GM23338 (cell line): ENCODE measurements around the gene HLCS.

ENCODE experiments used
- CREB1 ChIP-seq: fragments of 250-450 bp; sonication (Bioruptor Pico); IDR thresholded peaks from 2 replicates; pipeline ENCODE4 v1.5.0; 2020; ENCODE audit warnings: low read depth, mild to moderate bottlenecking, moderate library complexity
- EZH2 ChIP-seq: fragments of 200-600 bp; sonication (generic); IDR thresholded peaks from one replicate; pipeline ENCODE4 v1.8.0; 2017; ENCODE audit warnings: antibody characterized with exemption, mild to moderate bottlenecking, low read depth; ENCODE audit not compliant: unreplicated experiment
- EZH2phosphoT487 ChIP-seq: fragments of 200-600 bp; sonication (generic); IDR thresholded peaks from one replicate; pipeline ENCODE4 v1.8.1; 2018; ENCODE audit warnings: antibody characterized with exemption; ENCODE audit not compliant: unreplicated experiment
- JUNB ChIP-seq: IDR thresholded peaks from one replicate; pipeline ENCODE4 v1.6.1; 2016; ENCODE audit warnings: antibody characterized with exemption; ENCODE audit not compliant: unreplicated experiment
- NANOG ChIP-seq: IDR thresholded peaks from 2 replicates; pipeline ENCODE4 v1.6.1; 2016; ENCODE audit warnings: antibody characterized with exemption, borderline replicate concordance
- POLR2AphosphoS5 ChIP-seq: IDR thresholded peaks from 2 replicates; pipeline ENCODE4 v1.6.1; 2016; ENCODE audit warnings: antibody characterized with exemption, low read depth
- STAT1 ChIP-seq: IDR thresholded peaks from one replicate; pipeline ENCODE4 v1.6.1; 2016; ENCODE audit warnings: antibody characterized with exemption; ENCODE audit not compliant: unreplicated experiment
- ZNF114 ChIP-seq: fragments of 250-450 bp; sonication (Bioruptor Pico); IDR thresholded peaks from 2 replicates; pipeline ENCODE4 v1.5.0; 2020; ENCODE audit warnings: mild to moderate bottlenecking, moderate library complexity
- ZNF331 ChIP-seq: fragments of 250-450 bp; sonication (Bioruptor Pico); IDR thresholded peaks from 2 replicates; pipeline ENCODE4 v1.5.0; 2020; ENCODE audit warnings: low read depth, mild to moderate bottlenecking, moderate library complexity
- TF ChIP-seq, protein P1 (sequence below), 2 experiments: fragments of 200-600 bp in 1 of 2; sonication (generic) in 1 of 2; conservative IDR thresholded peaks; 2 replicates each; pipeline versions ENCODE4 v1.5.1 to v1.6.1; 2016 to 2017; ENCODE audit warnings: antibody characterized with exemption in 2 of 2, low read depth in 2 of 2, mild to moderate bottlenecking in 2 of 2, moderate library complexity in 1 of 2
- TF ChIP-seq, protein P2 (sequence below): IDR thresholded peaks from 2 replicates; pipeline ENCODE4 v1.6.1; 2016; ENCODE audit warnings: antibody characterized with exemption
- TF ChIP-seq, protein P3 (sequence below): IDR thresholded peaks from one replicate; pipeline ENCODE4 v1.6.1; 2018; ENCODE audit warnings: antibody characterized with exemption; ENCODE audit not compliant: unreplicated experiment
- TF ChIP-seq, protein P4 (sequence below): fragments of 250-450 bp; sonication (Bioruptor Pico); IDR thresholded peaks from 2 replicates; pipeline ENCODE4 v1.5.0; 2020; ENCODE audit warnings: mild to moderate bottlenecking, moderate library complexity

DNA sequence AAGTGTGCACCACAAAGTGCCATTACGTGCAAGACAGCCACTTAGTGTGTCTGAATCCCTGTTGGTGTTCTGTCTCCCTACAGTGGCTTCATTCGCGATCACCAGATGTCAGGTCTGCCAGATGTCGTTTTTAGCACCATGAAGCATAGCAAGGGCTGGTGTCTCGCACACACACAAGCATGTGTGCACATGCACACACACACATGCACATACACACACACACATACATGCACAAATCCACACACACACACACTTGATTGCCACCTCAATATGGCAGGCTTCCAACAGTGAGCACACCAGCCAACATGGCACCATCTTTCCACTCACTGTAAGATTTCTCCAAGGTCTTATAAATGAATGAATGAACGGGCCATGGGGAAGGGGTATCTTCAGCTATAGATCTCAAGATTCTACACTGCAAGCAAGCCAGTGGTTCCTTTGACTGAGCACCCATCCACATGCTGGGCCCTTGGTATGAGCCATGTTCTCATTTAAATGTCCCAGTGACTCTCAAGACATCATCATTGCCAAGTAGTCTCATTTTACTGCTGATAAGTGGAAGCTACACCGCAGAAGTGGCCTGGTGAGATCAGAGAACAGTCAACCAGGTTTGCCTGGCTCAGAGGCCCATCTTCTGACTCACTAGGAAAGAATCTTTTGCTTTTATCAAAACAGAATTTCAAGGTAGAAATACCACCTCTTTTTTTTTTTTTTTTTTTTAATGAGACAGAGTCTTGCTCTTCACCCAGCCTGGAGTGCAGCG lies 182.7 kb downstream of the HLCS start:
- TF ChIP-seq EZH2 (no peak), ZNF114 (no peak), POLR2AphosphoS5 (no peak), JUNB (no peak), CREB1 (no peak), EZH2phosphoT487 (no peak), NANOG (no peak), STAT1 (no peak), ZNF331 (CRISPR knock-in tag) (no peak)
- TF ChIP-seq, protein P1, sequence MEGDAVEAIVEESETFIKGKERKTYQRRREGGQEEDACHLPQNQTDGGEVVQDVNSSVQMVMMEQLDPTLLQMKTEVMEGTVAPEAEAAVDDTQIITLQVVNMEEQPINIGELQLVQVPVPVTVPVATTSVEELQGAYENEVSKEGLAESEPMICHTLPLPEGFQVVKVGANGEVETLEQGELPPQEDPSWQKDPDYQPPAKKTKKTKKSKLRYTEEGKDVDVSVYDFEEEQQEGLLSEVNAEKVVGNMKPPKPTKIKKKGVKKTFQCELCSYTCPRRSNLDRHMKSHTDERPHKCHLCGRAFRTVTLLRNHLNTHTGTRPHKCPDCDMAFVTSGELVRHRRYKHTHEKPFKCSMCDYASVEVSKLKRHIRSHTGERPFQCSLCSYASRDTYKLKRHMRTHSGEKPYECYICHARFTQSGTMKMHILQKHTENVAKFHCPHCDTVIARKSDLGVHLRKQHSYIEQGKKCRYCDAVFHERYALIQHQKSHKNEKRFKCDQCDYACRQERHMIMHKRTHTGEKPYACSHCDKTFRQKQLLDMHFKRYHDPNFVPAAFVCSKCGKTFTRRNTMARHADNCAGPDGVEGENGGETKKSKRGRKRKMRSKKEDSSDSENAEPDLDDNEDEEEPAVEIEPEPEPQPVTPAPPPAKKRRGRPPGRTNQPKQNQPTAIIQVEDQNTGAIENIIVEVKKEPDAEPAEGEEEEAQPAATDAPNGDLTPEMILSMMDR (conservative IDR thresholded peaks at IDR 0.05; ENCODE audit: low read depth in 2 of 2), result no peak
- TF ChIP-seq, protein P2, sequence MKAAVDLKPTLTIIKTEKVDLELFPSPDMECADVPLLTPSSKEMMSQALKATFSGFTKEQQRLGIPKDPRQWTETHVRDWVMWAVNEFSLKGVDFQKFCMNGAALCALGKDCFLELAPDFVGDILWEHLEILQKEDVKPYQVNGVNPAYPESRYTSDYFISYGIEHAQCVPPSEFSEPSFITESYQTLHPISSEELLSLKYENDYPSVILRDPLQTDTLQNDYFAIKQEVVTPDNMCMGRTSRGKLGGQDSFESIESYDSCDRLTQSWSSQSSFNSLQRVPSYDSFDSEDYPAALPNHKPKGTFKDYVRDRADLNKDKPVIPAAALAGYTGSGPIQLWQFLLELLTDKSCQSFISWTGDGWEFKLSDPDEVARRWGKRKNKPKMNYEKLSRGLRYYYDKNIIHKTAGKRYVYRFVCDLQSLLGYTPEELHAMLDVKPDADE, result no peak
- TF ChIP-seq, protein P3, sequence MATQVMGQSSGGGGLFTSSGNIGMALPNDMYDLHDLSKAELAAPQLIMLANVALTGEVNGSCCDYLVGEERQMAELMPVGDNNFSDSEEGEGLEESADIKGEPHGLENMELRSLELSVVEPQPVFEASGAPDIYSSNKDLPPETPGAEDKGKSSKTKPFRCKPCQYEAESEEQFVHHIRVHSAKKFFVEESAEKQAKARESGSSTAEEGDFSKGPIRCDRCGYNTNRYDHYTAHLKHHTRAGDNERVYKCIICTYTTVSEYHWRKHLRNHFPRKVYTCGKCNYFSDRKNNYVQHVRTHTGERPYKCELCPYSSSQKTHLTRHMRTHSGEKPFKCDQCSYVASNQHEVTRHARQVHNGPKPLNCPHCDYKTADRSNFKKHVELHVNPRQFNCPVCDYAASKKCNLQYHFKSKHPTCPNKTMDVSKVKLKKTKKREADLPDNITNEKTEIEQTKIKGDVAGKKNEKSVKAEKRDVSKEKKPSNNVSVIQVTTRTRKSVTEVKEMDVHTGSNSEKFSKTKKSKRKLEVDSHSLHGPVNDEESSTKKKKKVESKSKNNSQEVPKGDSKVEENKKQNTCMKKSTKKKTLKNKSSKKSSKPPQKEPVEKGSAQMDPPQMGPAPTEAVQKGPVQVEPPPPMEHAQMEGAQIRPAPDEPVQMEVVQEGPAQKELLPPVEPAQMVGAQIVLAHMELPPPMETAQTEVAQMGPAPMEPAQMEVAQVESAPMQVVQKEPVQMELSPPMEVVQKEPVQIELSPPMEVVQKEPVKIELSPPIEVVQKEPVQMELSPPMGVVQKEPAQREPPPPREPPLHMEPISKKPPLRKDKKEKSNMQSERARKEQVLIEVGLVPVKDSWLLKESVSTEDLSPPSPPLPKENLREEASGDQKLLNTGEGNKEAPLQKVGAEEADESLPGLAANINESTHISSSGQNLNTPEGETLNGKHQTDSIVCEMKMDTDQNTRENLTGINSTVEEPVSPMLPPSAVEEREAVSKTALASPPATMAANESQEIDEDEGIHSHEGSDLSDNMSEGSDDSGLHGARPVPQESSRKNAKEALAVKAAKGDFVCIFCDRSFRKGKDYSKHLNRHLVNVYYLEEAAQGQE, result no peak
- TF ChIP-seq, protein P4, sequence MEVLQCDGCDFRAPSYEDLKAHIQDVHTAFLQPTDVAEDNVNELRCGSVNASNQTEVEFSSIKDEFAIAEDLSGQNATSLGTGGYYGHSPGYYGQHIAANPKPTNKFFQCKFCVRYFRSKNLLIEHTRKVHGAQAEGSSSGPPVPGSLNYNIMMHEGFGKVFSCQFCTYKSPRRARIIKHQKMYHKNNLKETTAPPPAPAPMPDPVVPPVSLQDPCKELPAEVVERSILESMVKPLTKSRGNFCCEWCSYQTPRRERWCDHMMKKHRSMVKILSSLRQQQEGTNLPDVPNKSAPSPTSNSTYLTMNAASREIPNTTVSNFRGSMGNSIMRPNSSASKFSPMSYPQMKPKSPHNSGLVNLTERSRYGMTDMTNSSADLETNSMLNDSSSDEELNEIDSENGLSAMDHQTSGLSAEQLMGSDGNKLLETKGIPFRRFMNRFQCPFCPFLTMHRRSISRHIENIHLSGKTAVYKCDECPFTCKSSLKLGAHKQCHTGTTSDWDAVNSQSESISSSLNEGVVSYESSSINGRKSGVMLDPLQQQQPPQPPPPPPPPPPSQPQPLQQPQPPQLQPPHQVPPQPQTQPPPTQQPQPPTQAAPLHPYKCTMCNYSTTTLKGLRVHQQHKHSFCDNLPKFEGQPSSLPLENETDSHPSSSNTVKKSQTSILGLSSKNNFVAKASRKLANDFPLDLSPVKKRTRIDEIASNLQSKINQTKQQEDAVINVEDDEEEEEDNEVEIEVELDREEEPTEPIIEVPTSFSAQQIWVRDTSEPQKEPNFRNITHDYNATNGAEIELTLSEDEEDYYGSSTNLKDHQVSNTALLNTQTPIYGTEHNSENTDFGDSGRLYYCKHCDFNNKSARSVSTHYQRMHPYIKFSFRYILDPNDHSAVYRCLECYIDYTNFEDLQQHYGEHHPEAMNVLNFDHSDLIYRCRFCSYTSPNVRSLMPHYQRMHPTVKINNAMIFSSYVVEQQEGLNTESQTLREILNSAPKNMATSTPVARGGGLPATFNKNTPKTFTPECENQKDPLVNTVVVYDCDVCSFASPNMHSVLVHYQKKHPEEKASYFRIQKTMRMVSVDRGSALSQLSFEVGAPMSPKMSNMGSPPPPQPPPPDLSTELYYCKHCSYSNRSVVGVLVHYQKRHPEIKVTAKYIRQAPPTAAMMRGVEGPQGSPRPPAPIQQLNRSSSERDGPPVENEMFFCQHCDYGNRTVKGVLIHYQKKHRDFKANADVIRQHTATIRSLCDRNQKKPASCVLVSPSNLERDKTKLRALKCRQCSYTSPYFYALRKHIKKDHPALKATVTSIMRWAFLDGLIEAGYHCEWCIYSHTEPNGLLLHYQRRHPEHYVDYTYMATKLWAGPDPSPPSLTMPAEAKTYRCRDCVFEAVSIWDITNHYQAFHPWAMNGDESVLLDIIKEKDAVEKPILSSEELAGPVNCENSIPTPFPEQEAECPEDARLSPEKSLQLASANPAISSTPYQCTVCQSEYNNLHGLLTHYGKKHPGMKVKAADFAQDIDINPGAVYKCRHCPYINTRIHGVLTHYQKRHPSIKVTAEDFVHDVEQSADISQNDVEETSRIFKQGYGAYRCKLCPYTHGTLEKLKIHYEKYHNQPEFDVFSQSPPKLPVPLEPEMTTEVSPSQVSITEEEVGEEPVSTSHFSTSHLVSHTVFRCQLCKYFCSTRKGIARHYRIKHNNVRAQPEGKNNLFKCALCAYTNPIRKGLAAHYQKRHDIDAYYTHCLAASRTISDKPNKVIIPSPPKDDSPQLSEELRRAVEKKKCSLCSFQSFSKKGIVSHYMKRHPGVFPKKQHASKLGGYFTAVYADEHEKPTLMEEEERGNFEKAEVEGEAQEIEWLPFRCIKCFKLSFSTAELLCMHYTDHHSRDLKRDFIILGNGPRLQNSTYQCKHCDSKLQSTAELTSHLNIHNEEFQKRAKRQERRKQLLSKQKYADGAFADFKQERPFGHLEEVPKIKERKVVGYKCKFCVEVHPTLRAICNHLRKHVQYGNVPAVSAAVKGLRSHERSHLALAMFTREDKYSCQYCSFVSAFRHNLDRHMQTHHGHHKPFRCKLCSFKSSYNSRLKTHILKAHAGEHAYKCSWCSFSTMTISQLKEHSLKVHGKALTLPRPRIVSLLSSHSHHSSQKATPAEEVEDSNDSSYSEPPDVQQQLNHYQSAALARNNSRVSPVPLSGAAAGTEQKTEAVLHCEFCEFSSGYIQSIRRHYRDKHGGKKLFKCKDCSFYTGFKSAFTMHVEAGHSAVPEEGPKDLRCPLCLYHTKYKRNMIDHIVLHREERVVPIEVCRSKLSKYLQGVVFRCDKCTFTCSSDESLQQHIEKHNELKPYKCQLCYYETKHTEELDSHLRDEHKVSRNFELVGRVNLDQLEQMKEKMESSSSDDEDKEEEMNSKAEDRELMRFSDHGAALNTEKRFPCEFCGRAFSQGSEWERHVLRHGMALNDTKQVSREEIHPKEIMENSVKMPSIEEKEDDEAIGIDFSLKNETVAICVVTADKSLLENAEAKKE, result no peak
